Activated effector memory CD4-positive, alpha-beta T cell treated with anti-CD3 and anti-CD28 coated beads, Interleukin-2, amount 50 U/mL, for 16 hours (primary cell): Measurements from ENCODE around the gene MARCO.

Source experiments
- DNase-seq: peaks from one replicate; pipeline ENCODE4 v3.0.0-alpha.2; 2020

MARCO gene

GRCh38 chr2:118942031-118942430 lies at the start of gene MARCO:
Gene MARCO (plus strand): TSS chr2:118942194. CDS start chr2:118942301, 107 bp downstream.
- no peak for DNase-seq

DNA sequence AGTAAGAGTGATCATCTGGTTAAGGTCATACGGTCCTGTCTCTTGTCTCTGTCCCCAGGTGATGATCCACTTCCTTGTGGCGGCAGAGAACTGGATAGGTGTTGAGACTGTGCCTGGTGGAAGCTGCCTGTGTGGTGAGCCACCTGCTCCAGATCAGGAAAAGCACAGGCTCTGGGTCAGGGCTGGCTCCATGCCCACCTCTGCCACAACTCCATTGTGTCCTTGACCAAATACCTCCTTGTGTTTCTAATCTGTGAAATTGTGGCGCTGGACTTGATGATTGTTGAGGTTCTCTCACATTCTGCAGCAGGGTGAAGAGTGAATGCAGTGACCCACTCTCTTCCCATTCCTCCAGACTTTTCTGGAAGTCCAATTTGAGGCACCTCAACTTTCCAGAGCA lies 48.9 kb upstream of the MARCO start:
- no peak for DNase-seq

DNA sequence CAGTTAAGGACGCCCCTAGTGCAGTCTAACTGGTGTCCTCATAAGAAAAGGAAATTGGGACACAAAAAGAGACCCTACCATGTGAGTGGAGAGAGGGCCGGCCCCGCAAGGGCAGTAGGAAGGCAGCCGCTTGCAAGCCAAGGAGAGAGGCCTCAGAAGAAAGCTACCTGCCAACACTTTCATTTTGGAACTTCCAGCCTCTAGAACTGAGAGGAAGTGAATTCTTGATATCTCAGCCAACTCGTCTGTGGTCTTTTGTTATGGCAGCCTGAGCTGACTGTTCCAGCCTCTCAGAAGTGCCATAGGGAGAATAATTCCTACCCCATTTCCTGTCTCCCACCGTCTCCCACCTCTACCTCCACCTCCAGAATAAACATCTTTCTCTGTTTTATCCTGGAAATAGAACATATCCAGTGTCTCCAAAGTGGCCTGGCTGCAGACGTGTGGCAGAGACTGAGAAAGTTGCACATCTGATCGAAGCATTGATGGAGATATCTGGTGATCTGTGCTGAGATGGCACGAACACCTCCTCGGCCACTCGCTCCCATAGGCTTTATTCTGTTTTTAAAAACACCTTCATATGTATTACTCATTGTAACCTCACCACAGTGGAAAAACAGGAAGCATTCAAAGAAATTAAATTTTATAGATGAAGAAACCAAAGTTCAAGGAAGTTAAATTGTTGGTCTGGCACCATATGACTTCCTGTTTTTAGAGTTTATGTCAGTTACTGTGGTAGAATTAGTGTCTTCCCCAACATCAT lies 39.5 kb upstream of the MARCO start:
- no peak for DNase-seq

DNA sequence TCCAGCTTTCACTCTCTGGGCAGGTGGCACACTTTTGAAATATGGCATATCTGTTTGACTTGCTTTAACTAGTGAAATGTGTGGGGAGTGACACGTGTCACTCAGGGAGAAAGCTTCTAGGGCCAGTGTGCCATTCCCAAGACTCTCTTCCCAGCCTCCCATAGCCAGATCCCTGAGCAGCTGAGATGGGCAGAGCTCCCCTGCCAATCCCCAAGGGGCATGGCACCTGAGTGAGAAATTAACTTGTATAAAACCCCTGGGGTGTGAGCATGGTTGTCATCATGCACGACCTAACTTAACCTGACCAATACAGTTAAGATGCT lies 39.0 kb upstream of the MARCO start:
- DNase-seq: no peak

DNA sequence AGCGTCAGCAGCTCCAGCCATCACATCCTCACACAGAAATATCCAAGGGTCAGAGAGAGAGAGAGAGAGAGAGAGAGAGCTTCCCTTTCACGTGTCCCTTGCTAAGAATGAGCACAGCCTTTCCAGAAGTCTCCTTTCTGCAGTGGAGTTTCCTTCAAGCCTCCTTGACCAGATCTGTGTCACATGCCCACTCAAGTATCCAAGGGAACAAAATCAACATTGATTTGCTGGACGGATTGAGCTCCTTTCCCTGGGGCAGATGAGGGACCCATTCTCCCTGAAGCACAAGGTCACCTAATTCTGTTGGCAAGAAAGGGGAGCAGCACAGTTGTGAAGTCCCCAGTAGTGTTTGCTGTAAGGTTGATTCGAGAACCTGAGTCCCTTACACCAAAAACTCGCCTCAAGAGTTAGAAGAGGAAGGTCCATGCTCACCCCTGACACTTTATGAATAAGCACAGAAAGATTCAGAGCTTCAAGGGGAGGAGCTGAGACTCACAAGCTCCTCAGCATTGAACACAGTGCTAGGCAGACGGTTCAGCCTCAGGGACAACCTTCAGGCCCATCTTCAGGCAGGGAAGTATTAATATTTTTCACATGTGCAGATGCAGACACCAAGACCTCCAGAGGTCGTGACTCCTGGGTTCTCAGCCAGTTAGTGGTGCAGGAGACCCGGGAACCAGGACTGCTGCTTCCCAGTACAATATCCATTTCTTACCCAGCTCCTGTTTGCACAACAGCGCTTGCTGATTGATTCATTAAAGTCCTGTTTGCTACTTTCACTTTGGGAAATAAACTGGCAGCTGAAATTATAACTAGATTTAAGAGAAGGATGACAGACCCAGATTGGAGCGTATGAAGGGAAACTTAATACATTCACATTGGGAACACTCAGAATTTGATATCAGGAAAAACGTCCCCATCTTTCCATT lies 38.2 kb upstream of the MARCO start:
- DNase-seq: no peak

DNA sequence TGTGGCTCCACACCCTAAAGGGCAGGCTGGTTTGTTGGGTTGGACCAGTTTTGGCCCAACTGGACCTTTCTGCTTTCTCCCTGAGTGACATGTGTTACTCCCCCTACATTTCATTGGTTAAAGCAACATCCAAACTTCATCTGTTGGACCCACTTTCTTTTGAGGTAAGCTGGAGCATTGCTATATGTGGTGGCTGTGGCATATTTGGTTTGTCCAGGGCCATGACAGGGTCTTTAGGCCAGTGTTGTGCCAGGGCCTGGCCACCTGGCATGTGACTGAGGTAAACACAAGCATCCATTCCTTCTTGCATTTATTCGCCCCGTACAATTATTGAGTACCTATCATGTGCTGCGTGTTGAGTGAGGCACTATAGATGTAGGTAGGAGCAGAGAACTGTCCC lies 36.8 kb upstream of the MARCO start:
- DNase-seq: no peak

GRCh38 chr2:118906186-118906585 lies 35.8 kb upstream of the MARCO start:
- no peak for DNase-seq

DNA sequence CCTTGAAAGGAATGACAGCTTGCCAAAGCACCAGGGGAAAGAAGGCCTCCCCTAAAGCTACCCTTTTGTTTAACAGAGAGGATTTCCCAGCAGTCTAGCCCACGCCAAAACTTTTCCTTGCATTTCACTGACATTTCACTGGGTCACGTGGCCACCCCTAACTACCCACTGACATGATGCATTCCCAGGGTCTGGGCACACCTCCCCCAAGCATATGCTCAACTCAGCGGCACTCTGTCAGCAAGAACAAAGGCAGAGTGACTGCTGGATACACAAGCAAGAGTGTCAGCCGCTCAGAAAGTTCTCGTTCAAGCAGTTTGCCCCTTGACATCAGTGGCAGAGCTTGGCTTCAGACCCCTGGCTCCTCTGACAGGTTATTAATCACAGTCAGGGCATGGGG lies 34.2 kb upstream of the MARCO start:
- no peak for DNase-seq

DNA sequence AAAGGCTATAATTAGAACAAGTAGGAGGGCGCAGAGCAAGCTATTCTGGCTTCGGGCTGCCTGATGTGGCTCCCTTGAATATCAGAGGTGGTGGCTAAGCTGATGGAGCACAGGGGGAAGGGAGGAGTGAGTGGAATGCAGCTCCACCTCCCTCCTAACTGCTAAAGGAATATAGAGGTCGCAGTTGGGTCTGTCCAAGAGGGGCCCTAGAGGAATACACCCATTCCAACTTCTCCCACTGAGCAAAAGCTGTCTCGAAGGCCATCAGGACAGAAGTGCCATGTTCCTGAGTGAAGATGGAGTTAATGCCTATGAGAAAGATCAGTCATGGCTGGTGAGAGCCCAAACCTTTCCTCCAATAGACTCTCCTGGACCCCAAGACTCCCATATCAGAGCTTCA lies 32.8 kb upstream of the MARCO start:
- DNase-seq: no peak

- no peak for DNase-seq
Measured at GRCh38 chr2:118911166-118911856, 30.7 kb upstream of the MARCO start.

GRCh38 chr2:118911936-118912335 lies 30.1 kb upstream of the MARCO start:
- no peak for DNase-seq

DNA sequence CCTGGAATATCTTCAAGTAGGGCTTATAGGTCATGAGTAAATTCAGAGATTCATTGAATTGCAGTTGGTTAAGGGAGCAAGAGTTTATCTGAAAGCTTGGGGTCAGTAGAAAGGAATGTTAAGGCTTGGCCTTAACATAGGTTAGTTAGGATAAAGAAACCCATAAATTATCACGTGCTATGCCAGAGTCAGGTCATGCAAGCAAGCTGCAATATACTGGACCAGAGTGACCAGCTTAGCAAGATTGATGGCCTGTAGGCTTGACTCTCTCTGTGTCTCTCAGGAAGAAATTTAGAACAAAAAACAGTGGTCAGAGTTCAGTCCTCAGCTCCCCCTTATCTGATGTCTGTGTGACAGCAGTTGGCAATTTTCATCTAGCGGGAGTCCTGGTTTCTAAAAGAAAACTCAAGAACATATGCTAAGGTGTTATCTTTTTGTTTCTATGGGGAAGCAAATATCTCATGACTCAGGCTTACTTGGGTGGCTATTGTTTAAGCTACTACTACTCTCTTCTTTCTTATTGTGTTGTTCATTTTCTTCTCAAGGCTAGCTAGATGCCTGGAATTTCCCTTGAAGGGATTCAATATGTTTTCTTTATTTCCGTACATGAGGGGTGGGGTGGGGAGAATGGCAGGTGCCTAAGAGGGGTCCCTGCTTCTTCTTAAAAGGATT lies 28.7 kb upstream of the MARCO start:
- DNase-seq: no peak

- no peak for DNase-seq
Measured at GRCh38 chr2:118913803-118914645, 28.0 kb upstream of the MARCO start.

DNA sequence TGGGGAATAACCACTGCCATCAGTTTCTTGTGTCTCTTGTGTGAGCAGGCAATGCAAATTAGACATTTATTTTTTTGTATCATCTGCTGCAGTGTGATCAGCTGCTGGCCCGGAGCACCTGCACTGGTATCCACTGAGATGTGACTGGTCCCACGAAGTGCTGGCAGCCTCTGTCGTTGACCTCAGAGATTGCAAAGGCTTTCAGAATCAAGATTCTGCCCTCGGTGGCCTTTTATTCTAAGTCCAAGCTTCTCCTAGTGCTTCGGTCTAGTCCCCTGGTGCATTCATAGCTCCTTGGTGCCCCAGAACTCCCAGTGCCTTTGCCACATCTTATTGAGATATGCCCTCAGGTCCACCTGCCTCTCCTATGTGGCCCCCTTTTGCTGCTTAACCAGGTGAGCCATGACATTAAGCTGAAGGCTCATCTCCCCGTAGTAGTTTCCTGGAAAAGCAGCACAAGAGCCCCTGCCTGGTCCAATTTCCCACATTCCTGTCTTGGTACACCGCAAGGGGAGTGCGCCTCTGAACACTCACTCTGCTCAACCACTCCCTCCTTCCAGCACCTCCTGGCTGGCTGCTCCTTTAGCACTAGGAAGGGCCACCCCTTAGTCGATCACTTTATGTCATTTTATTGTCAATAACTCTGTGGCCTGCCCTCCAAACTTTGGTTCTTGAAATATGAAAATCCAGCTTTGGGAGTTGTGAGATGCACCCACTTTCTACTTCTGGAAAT lies 27.1 kb upstream of the MARCO start:
- no peak for DNase-seq

DNA sequence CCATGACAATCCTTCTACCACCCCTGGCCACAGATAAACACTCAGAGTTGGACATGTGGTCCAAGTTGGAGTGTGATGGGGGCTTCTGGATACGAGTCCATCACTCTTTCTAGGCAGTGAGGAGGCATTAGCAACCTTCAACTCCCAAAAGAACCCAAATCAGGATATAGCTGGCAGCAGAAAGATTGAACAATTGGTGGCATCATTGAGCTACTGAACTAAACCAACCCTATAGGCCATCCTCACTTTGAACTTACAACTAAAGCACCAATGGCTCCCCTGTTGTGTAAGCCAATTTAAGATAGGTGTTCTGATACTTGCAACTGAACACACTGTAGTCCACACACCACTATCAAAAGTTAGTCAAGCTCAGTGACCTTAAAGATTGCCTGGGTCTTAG lies 24.0 kb upstream of the MARCO start:
- no peak for DNase-seq

DNA sequence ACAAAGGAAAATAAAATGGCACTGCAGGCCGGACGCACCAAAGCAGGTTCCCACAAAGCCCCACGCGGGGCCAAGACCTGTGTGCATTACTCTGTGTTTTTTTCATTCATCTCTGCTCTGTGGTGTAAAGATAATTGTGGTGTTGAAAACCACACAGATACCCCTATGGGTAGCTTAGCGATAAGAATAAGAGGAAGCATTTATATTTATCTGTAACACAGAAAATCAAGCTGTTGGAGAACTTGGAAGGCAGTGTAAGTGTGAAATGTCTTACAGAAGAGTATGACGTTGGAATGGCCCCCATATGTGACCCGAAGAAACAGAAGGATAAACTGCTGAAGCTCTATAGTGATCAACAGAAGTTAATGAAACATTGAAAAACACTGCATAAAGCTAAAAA lies 20.3 kb upstream of the MARCO start:
- no peak for DNase-seq

- DNase-seq: no peak
Measured at GRCh38 chr2:118922254-118922653, 19.7 kb upstream of the MARCO start.

DNA sequence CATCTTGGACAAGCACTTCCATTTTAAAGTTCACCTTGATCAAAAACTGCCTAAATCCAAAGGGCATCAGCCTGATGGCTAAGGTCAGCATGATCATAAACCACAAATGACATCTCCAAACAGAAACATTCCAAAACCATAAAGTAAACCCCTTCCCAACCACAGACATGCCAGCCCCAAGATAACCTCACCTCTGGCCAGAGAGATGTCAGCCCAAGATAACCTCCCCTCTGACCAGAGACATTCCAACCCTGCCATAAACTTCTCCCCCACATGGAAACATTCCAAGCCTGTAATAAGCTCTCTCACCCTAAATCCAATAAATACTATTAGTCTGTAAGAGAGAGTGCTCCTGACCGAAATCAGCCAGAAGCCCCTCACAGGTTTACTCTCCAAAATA lies 18.6 kb upstream of the MARCO start:
- DNase-seq: no peak

GRCh38 chr2:118925476-118925875 lies 16.5 kb upstream of the MARCO start:
- no peak for DNase-seq

DNA sequence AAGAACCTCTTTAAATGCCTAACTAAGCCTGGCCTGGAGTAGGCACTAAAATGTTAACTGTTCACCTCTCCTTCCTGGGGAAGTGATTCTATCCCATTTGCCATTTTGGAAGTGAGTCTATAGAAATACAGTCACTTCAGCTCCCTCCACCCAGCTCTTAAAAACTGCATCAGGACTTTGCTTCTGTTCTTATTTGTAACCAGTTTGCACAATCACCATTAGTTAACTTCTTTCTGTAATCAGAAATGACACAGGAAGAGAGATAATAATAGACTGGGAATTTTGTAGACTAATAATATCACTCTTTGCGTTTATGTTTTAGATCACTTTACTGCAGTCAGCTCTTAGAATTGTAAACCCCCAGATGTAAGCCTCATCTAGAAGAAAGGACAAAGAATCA lies 16.0 kb upstream of the MARCO start:
- DNase-seq: no peak

DNA sequence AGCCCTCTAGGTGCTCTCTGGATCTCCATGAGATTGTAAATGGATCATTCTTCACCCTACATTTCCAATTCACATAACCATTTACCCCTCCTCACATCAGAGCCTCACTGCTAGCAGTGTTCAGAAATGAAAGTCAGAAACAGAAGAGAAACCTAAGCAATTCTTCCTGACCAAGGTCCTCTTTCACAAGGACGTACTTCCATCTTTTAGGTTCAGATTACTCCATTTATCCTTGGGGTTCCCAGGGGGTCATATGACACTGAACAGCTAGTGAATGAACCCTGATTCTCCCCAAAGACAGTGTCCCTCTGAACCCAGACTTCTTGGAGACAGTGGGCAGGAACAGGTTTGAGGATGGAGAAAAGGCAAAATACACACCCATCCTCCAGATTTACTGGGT lies 12.9 kb upstream of the MARCO start:
- no peak for DNase-seq

DNA sequence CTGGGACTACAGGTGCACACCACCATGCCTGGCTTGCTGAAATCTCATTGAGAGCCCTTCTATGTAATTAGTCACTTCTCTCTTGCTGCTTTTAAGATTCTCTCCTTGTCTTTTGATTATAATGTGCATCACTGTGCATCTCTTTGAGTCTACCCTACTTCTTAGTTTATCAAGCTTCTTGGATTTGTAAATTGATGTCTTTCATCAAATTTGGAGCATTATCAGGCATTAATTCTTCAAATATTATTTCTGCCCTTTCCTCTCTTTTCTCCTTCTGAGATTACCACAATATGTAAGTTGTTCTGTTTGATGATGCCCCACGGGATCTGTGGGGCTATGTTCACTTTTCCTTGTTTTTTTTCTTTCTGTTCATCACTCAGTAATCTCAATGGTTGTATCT lies 9.0 kb upstream of the MARCO start:
- DNase-seq: no peak
